GM10248 (cell line): Measurements from ENCODE around the gene CMIP.

Experiments
- CTCF ChIA-PET: fragments of 300-600 bp; sonication (Branson Sonifier 250); formaldehyde crosslinking; extraction: SDS; loops from one replicate; lab custom pipeline; 2021; ENCODE audit warnings: antibody characterized with exemption; lab: Yijun Ruan, JAX
- POLR2A ChIA-PET: fragments of 350-650 bp; sonication (Branson Sonifier 250); formaldehyde crosslinking; extraction: SDS; loops from one replicate; lab custom pipeline; 2020; ENCODE audit warnings: antibody characterized with exemption; lab: Yijun Ruan, JAX
- DNase-seq: peaks from one replicate; pipeline ENCODE4 v3.0.0; 2012; ENCODE audit errors: extremely low spot score
- TF ChIP-seq, protein P1 (sequence below): IDR thresholded peaks from 2 replicates; pipeline ENCODE4 v1.5.1; 2012; ENCODE audit warnings: mild to moderate bottlenecking, low read depth; ENCODE audit errors: extremely low read depth, missing control alignments, control extremely low read depth

Gene CMIP

GRCh38 chr16:81634380-81635062 is 189.9 kb downstream of the CMIP start:
- ChIA-PET POLR2A (no interaction called here), CTCF (interaction anchor here (1.1 to 1.2 kb wide), 2 partner anchors 9 to 11 kb away, joined by 3 to 4 read pairs; no protein-coding TSS in a partner anchor)
- DNase-seq: no peak
- TF ChIP-seq, protein P1, sequence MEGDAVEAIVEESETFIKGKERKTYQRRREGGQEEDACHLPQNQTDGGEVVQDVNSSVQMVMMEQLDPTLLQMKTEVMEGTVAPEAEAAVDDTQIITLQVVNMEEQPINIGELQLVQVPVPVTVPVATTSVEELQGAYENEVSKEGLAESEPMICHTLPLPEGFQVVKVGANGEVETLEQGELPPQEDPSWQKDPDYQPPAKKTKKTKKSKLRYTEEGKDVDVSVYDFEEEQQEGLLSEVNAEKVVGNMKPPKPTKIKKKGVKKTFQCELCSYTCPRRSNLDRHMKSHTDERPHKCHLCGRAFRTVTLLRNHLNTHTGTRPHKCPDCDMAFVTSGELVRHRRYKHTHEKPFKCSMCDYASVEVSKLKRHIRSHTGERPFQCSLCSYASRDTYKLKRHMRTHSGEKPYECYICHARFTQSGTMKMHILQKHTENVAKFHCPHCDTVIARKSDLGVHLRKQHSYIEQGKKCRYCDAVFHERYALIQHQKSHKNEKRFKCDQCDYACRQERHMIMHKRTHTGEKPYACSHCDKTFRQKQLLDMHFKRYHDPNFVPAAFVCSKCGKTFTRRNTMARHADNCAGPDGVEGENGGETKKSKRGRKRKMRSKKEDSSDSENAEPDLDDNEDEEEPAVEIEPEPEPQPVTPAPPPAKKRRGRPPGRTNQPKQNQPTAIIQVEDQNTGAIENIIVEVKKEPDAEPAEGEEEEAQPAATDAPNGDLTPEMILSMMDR: no peak

GRCh38 chr16:81635063-81635937 is 190.7 kb downstream of the CMIP start:
- TF ChIP-seq, protein P1: no peak
- CTCF ChIA-PET: interaction anchor here (1.1 kb wide), 1 partner anchor 9 kb away, joined by 3 read pairs; no protein-coding TSS in a partner anchor
- DNase-seq: no peak
- POLR2A ChIA-PET: no interaction called here

- CTCF ChIA-PET: interaction anchor here (0.6 to 1.5 kb wide), 2 partner anchors 8 to 327 kb away, joined by 3 to 4 read pairs; no protein-coding TSS in a partner anchor
- no peak for DNase-seq
- TF ChIP-seq, protein P1: no peak
- POLR2A ChIA-PET: no interaction called here
Measured at GRCh38 chr16:81636298-81636993, 191.8 kb downstream of the CMIP start.

DNA sequence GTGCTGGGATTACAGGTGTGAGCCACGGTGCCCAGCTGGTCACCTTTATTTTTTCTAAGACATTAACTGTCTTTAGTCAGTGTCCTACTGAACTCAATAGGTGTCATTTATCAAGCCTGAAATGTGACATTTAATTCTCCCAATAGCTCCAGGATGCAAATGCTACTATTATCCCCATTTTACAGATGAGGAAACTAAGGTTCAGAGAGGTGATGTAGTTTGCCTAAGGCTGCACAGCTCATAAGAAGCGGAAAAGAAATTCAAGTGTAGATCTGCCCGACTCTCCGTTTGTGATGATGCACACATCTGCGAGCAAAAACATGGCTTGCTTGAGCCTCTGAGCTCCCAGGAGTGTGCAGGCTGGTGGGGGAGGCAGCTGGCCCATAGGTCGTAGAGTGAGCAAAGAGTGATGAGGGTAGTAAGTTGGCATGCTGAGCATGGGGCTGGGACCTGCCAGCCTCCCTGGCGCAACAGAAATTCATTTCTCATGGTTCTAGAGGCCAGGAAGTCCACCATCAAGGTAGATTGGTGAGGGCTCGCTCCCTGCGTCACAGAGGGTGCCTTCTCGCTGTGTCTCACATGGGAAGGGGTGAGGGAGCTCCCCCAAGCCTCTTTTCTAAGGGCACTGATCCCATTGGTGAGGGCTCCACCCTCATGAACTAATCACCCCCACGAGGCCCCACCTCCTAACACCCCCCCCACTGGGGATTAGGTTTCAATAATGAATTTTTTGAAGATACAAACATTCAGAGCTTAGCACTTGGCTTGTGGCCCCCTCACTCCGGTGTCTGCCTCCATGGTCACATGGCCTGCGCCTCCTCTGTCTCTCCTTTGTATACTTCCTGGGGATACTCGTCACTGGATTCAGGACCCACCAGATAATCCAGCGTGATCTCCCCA is 193.0 kb downstream of the CMIP start:
- ChIA-PET POLR2A (no interaction called here), CTCF (interaction anchor here (0.6 to 1.5 kb wide), 2 partner anchors 9 to 592 kb away, joined by 3 to 4 read pairs; no protein-coding TSS in a partner anchor)
- DNase-seq: no peak
- TF ChIP-seq, protein P1: no peak

- POLR2A ChIA-PET: no interaction called here
- CTCF ChIA-PET: no interaction called here
- TF ChIP-seq, protein P1: no peak
- no peak for DNase-seq
Measured at GRCh38 chr16:81638286-81638945, 193.8 kb downstream of the CMIP start.
